ENCODE results near the gene SMIM10L2A.

- no peak for TF ChIP-seq ELF4 (IDR thresholded peaks at IDR 0.05)
- TF ChIP-seq FOXA1 (IDR thresholded peaks at IDR 0.05), result no peak
- TF ChIP-seq SP1 (IDR thresholded peaks at IDR 0.05), result no peak
- TF ChIP-seq FOXM1 (IDR thresholded peaks at IDR 0.05; ENCODE audit: borderline replicate concordance), result no peak
- TF ChIP-seq SUZ12 (IDR thresholded peaks at IDR 0.05), result no peak
- no peak for TF ChIP-seq FOXK2 (IDR thresholded peaks at IDR 0.05)
- no peak for TF ChIP-seq ZNF384 (IDR thresholded peaks at IDR 0.05)
- TF ChIP-seq HDGF (IDR thresholded peaks at IDR 0.05; ENCODE audit: borderline replicate concordance), result no peak
- no peak for TF ChIP-seq TARDBP (IDR thresholded peaks at IDR 0.05)
- no peak for TF ChIP-seq NFRKB (IDR thresholded peaks at IDR 0.05)
- no peak for TF ChIP-seq BHLHE40 (IDR thresholded peaks at IDR 0.05; ENCODE audit: borderline replicate concordance)
- no peak for TF ChIP-seq ARNT (IDR thresholded peaks at IDR 0.05)
Measured at GRCh38 chrX:135373357-135373756, 48.4 kb upstream of the SMIM10L2A start.

Data from HEK293T (cell line).